ENCODE results near the gene ACTL8.

The ACTL8 gene, protein sequence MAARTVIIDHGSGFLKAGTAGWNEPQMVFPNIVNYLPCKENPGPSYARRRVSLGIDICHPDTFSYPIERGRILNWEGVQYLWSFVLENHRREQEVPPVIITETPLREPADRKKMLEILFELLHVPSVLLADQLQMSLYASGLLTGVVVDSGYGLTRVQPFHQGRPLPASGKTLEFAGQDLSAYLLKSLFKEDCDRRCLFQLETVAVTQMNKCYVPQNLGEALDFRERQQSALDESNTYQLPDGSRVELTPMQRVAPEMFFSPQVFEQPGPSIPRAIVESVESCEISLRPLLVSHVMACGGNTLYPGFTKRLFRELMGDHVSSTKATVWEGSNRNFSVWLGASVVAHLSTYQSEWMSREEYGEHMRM

GRCh38 chr1:17755120-17755519, at the start of gene ACTL8:
TSS of gene ACTL8 (plus strand) at chr1:17755333. CDS start at chr1:17823009, 67,676 bp downstream.
- DNase-seq, result no peak

GRCh38 chr1:17706445-17706844, 48.7 kb upstream of the ACTL8 start:
- DNase-seq, result no peak

- no peak for DNase-seq
Observed at GRCh38 chr1:17709981-17710380, 45.2 kb upstream of the ACTL8 start.

- no peak for DNase-seq
Observed at GRCh38 chr1:17710889-17711576, 44.1 kb upstream of the ACTL8 start.

GRCh38 chr1:17711577-17711910, 43.6 kb upstream of the ACTL8 start:
- DNase-seq, result no peak

- no peak for DNase-seq
Observed at GRCh38 chr1:17711941-17712340, 43.2 kb upstream of the ACTL8 start.

DNA sequence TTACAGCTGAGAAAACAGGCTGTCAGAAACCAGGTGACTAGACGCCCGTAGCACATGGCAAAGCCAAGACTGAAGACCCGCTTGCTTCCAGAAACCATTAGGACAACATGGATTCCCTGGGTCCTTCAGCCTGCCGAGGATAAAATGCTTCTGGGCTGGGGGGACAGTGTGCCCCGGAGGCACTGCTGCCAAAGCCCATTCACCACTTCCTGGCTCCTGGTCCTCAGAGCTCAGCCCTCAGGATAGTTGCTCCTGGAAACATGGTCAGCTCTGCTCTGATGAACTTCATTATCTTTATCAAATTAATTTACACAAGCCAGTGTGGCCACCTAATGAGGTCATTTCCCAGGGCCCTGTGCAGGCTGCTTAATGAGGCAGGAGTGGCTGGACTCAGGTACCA, 41.1 kb upstream of the ACTL8 start:
- no peak for DNase-seq

DNA sequence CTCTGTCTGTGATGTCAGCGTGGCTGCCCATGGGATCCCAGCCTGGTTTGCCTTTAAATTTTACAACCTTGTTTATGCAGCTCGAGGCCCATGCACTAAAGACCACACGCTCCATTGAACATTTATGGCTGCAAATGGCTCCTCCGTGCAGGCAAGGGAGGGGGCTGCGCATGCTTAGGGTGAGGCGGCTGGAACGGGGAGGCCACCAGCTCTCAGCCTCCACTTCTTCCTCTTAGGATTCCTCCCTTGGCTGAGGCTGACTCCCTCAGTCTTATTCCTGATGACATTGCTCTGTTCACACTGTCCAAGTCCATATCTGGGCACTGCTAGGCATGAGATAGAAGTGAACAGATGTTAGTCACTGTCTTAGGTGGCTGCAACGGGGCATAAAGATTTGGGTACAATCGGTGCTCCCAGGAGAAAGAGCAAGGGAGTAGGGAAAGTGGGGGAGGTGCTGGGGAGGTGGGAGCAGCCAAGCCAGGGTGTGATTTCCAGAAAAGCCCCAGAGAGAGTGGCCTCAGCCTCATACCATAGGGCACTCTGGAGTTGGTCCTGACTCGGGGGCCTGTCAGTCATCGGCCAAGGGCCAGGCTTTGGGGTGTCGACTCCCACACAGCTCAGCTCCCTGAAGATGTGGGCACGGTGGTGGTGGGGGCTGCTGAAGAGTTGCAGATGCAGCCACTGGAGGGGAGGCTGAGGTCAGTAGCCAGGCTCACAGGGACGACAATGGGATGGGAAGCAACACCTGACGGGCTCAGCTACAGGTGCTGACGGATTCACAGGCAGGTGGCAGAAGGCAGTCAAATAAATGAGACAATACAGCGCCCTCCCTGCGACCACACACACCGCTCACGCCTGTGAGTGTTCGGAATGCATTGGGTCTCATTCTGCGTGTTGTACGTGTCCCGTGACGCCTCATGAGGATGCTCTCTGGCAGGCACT, 37.3 kb upstream of the ACTL8 start:
- no peak for DNase-seq

- no peak for DNase-seq
Observed at GRCh38 chr1:17719874-17720273, 35.3 kb upstream of the ACTL8 start.

DNA sequence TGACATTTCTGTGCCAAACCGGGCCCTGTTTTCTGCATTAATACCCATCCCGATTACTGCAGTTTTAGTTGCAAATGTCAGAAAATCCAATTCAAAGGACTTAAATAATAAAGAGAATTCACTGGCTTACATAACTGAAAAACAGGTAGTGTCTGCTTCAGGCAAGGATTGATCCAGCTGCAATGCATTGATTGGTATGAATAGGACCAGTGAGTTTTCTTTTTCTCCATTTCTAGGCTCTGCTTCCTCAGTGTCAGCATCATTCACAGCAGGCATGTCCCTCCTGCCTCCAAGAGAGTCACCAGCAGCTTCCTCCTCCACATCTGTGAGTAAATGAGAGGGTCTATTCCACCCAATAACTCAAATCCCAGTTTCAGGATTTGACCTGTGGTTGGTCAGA, 33.7 kb upstream of the ACTL8 start:
- no peak for DNase-seq

DNA sequence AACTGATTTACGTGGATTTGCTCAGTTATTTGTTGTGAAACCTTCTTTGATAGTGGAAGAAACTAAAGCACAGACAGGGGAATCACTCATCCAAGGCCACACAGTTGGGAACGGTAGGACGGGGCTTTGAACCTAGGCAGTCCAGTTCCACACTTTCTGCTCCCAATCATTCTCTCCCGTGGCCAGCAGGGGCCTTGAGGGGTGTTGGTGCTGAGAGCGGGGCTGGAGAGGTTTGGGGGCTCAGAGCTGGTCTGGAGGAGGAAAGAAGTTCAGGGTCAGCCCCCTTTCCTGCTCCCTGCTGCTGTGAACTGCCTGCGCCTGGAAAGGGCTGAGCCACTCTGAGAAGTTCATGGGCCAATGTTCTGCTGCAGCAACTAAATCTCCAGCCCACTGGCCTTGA, 31.4 kb upstream of the ACTL8 start:
- DNase-seq, result no peak

GRCh38 chr1:17724150-17724549, 31.0 kb upstream of the ACTL8 start:
- no peak for DNase-seq

DNA sequence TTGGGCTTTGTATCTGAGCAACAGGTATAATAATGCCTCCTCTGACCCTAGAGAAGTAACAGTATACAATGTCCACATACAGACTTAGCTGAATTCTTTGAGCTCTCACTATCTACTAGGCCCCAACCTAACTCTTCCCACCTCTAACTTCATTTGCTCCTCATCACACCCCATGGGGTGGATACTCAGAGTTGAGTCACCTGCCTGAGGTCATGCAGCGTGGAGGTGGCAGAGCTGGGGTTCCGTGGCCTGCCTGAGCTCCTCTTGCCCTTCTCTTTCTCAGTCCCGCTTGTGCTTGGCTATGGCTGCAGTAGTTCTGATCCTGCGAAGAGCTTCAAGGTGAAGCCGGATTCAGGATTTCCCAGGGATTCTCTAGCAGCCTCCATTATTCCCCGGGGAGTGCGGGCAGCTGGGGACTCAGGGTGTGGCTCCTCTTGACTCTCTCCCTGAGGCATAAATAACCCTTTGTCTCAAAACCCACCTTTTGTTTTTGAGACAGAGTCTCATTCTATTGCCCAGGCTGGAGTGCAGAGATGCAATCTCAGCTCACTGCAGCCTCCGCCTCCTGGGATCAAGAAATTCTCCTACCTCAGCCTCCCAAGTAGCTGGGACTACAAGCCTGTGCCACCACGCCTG, 29.9 kb upstream of the ACTL8 start:
- no peak for DNase-seq

- no peak for DNase-seq
Observed at GRCh38 chr1:17725811-17726582, 29.1 kb upstream of the ACTL8 start.

DNA sequence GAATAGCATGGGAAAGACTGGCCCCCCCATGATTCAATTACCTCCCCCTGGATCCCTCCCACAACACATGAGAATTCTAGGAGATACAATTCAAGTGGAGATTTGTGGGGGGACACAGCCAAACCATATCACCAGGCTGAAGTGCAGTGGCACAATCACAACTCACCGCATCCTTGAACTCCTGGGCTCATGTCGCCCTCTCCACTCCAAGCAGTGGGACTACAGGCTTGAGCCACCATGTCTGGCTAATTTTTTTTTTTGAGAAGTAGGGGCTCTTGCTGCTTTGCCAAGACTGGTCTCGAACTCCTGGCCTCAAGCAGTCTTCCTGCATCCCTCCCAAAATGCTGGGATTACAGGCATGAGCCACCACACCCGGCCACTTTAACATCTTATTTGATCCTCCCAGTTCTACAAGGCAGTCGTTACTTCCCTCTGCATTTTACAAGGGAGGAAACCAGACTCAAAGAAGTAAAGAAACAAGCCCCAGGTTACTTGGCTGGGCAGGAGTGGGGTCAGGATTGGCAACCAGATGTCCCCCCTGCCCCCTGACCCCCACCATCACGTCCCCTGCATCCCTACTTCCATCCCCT, 26.9 kb upstream of the ACTL8 start:
- DNase-seq, result no peak

- DNase-seq, result no peak
Observed at GRCh38 chr1:17729248-17729647, 25.9 kb upstream of the ACTL8 start.

DNA sequence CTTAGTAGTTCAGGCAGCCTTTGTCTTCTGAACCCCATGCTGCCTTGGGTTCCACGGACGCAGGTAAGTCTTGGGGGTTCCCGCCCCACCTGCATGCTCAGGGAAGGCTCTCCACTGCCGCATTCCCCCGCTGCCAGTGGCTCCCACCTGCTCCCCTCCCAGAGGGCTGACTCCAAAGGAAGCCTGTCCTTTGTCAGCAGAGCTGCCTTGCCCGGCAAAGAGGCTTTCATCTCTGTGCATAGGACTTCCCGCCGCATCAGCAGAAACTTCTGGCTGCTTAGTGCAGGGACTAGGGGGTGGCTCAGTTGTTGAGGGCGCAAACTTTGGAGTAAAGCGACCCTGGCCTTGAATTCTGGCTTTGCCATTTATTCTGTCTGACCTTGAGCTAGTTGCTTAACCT, 25.2 kb upstream of the ACTL8 start:
- no peak for DNase-seq

GRCh38 chr1:17731460-17731859, 23.7 kb upstream of the ACTL8 start:
- no peak for DNase-seq

DNA sequence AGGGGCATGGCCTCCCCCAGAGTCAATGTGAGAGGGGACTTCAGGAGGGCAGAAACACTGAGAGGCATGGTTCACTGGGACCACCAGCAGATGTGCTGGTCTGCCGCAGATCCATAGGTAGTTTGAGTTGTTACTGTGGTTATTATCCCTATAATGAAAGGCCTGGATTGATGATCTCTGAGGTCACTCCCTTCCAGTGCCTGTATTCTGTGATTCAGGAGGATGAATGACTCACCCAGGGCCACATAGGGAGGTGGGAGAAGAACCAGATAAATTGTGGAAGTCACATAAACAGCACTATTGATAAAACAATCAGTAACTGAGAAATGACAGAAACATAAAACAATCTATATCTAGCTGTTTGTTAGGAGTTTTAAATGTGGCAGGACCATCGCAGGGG, 22.7 kb upstream of the ACTL8 start:
- DNase-seq, result no peak

DNA sequence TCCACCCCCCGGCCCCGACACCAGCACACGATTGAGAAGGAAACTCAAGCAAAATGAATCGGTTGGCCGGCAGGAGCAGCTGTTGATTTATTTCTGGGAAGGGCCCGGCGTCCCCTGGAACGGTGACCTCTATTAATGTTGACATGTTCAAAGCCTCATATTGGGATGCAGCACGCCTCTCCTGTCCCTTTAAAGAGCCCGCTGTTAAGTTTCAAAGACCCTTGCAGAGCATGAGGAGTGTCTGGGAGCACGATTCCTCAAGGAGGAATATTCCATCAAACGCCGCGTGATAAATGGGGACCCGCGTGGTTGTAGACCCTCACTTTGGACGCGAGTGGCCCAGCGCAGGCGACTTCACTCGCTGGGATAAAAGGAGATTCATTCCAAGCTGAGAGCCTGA, 21.5 kb upstream of the ACTL8 start:
- DNase-seq, result no peak

DNA sequence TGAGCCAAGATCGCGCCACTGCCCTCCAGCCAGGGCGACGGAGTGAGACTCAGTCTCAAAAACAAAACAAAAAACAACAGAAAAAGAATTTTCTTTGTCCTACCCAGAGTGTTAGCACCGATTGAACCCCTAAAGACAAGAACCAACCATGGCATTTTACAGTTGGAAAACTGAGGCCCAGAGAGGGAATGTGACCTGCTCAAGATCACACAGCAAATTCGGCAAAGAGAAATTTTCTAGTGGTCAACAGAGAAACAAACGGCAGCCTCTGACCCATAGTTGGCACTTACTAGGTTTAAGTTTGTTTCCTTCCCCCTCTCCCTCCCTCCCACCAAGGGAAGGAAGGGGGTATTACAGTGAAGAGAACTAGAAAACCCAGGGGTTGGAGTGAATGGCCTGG, 20.5 kb upstream of the ACTL8 start:
- DNase-seq, result no peak

DNA sequence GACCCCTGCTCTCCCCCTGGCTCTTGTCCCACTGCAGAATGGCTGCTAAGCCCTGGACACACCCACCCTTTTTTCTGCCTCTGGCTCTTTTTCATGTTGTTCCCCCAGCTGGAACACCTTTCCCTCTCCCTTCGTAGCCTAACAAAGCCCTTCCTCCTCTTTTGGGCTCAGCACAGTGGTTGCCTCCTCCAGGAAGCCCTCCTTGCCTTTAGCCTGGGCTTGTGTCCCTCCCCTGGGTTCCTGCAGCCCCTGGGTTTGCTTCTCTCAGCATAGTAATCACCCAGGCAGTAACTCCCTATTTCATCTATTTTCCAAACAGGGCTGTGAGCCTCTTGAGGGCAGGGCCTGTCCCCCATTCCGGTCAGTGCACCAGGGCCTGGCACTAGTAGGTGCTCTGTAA, 19.8 kb upstream of the ACTL8 start:
- DNase-seq, result no peak
